HCT116 (cell line): ENCODE measurements around the gene LIG1. TPM values are rescaled to one million over a fixed set of nuclear protein-coding genes. Genes with fewer than 3 reads are reported as not detected.

ENCODE experiments used
- ATAC-seq: fragments of 200-7000 bp; cut with Tn5 transposase; 2 replicates; pipeline ENCODE4 v1.9.1; 2020; ENCODE audit warnings: mild to moderate bottlenecking, moderate library complexity
- BruUV-seq: library from RNA; stranded (reverse); fragments of 400-500 nt; replicated peaks from 2 replicates; lab custom pipeline; 2021; lab: Mats Ljungman, UMichigan
- CTCF ChIA-PET: fragments of 300-600 bp; sonication (Branson Sonifier 250); formaldehyde crosslinking; loops from one replicate; lab custom pipeline; 2021; ENCODE audit warnings: antibody characterized with exemption; lab: Charles Lee
- POLR2A ChIA-PET: fragments of 300-600, 350-600 bp; sonication (Branson Sonifier 250); formaldehyde crosslinking; loops from one replicate; lab custom pipeline; 2021; ENCODE audit warnings: antibody characterized with exemption; lab: Charles Lee
- RAD21 ChIA-PET, 2 experiments: fragments of 300-600 bp; sonication (Branson Sonifier 250); formaldehyde crosslinking; loops; one replicate each; lab custom pipeline; 2023; ENCODE audit warnings: low total read pairs in 2 of 2; ENCODE audit not compliant: uncharacterized antibody in 2 of 2, unreplicated experiment in 2 of 2, low non-redundant PET in 1 of 2; lab: Charles Lee
- DNase-seq: peaks from one replicate; pipeline ENCODE4 v3.0.0-alpha.2; 2010; ENCODE audit warnings: low read depth, low spot score
- H2AFZ ChIP-seq: fragments of 200-600 bp; shearing (Covaris generic), sonication (generic); 2 replicates; pipeline ENCODE4 v1.6.1; 2017; ENCODE audit warnings: low read depth, mixed run types, mixed read lengths, antibody characterized with exemption, low read length; ENCODE audit not compliant: poor library complexity, severe bottlenecking
- H3K27ac ChIP-seq: 2 replicates; pipeline ENCODE4 v1.5.1; 2012; ENCODE audit warnings: low read depth, low read length
- H3K27me3 ChIP-seq: fragments of 200-600 bp; sonication (generic); 2 replicates; pipeline ENCODE4 v1.6.1; 2016; ENCODE audit warnings: mixed run types, low read length, mixed read lengths; ENCODE audit not compliant: insufficient read depth
- H3K36me3 ChIP-seq, 2 experiments: fragments of 200-500 bp in 1 of 2; fragments of 200-600 bp in 1 of 2; sonication (Bioruptor generic) in 1 of 2; sonication (generic) in 1 of 2; 2 replicates each; pipeline versions ENCODE4 v1.5.1 to v1.6.1; 2014 to 2016; ENCODE audit warnings: low read length in 2 of 2, inconsistent platforms in 1 of 2, mixed read lengths in 1 of 2, mixed run types in 1 of 2; ENCODE audit not compliant: insufficient read depth in 2 of 2, control insufficient read depth in 1 of 2
- H3K4me1 ChIP-seq, 2 experiments: fragments of 200-600 bp in 1 of 2; sonication (generic) in 1 of 2; 2 replicates each; pipeline versions ENCODE4 v1.5.1 to v1.6.1; 2012 to 2017; ENCODE audit warnings: low read length in 2 of 2, inconsistent platforms in 1 of 2, mild to moderate bottlenecking in 1 of 2, mixed read lengths in 1 of 2, mixed run types in 1 of 2, moderate library complexity in 1 of 2; ENCODE audit not compliant: insufficient read depth in 2 of 2, control insufficient read depth in 1 of 2
- H3K4me2 ChIP-seq: fragments of 200-600 bp; sonication (generic); 2 replicates; pipeline ENCODE4 v1.6.1; 2017; ENCODE audit warnings: mixed run types, low read length, mixed read lengths
- H3K4me3 ChIP-seq, 2 experiments: fragments of 200-600 bp in 1 of 2; sonication (generic) in 1 of 2; replicated peaks in 1 of 2; 2 replicates each; pipeline ENCODE4 v1.5.1; 2011 to 2016; ENCODE audit warnings: low read length in 2 of 2, control low read depth in 1 of 2, low read depth in 1 of 2, mild to moderate bottlenecking in 1 of 2, mixed read lengths in 1 of 2, mixed run types in 1 of 2
- H3K79me2 ChIP-seq: fragments of 200-600 bp; sonication (generic); 2 replicates; pipeline ENCODE4 v1.6.1; 2017; ENCODE audit warnings: mild to moderate bottlenecking, mixed run types, low read length, moderate library complexity, mixed read lengths; ENCODE audit not compliant: insufficient read depth
- H3K9ac ChIP-seq: fragments of 200-600 bp; sonication (generic); 2 replicates; pipeline ENCODE4 v1.6.1; 2016; ENCODE audit warnings: low read length, mixed read lengths
- H3K9me2 ChIP-seq: fragments of 200-600 bp; sonication (generic), shearing (Covaris generic); 2 replicates; pipeline ENCODE4 v1.6.1; 2017; ENCODE audit warnings: mixed run types, mild to moderate bottlenecking, moderate library complexity; ENCODE audit not compliant: insufficient read depth
- H3K9me3 ChIP-seq, 2 experiments: fragments of 200-500 bp in 1 of 2; fragments of 200-600 bp in 1 of 2; sonication (Bioruptor generic) in 1 of 2; sonication (generic) in 1 of 2; 2 replicates each; pipeline ENCODE4 v1.6.1; 2014 to 2017; ENCODE audit warnings: low read length in 2 of 2, mixed read lengths in 2 of 2, inconsistent platforms in 1 of 2, low read depth in 1 of 2, mild to moderate bottlenecking in 1 of 2, mixed run types in 1 of 2, moderate library complexity in 1 of 2; ENCODE audit not compliant: control insufficient read depth in 1 of 2, insufficient read depth in 1 of 2
- H4K20me1 ChIP-seq: fragments of 200-600 bp; sonication (generic), shearing (Covaris generic); 2 replicates; pipeline ENCODE4 v1.6.1; 2017; ENCODE audit warnings: mixed run types, mild to moderate bottlenecking, moderate library complexity; ENCODE audit not compliant: insufficient read depth
- CBX3 ChIP-seq: IDR thresholded peaks from 2 replicates; pipeline ENCODE4 v1.6.1; 2012; ENCODE audit warnings: low read depth
- CEBPB ChIP-seq: IDR thresholded peaks from 2 replicates; pipeline ENCODE4 v1.6.1; 2012; ENCODE audit warnings: low read depth
- CTCF ChIP-seq, 3 experiments: fragments of 200-600 bp in 1 of 3; sonication (generic) in 1 of 3; IDR thresholded peaks in 2 of 3; conservative IDR thresholded peaks in 1 of 3; 2 replicates each; pipeline ENCODE4 v1.5.1; 2012 to 2017; ENCODE audit warnings: low read depth in 2 of 3, low read length in 2 of 3, antibody characterized with exemption in 1 of 3, borderline replicate concordance in 1 of 3, control low read depth in 1 of 3, mild to moderate bottlenecking in 1 of 3, mixed read lengths in 1 of 3, mixed run types in 1 of 3, moderate library complexity in 1 of 3; ENCODE audit not compliant: insufficient read depth in 1 of 3
- EGR1 ChIP-seq: IDR thresholded peaks from 2 replicates; pipeline ENCODE4 v1.6.1; 2012; ENCODE audit warnings: low read depth
- ELF1 ChIP-seq: IDR thresholded peaks from 2 replicates; pipeline ENCODE4 v1.6.1; 2012; ENCODE audit warnings: low read depth, borderline replicate concordance
- EZH2phosphoT487 ChIP-seq: fragments of 200-600 bp; IDR thresholded peaks from 2 replicates; pipeline ENCODE4 v1.6.1; 2018; ENCODE audit warnings: antibody characterized with exemption, borderline replicate concordance
- MAX ChIP-seq: IDR thresholded peaks from 2 replicates; pipeline ENCODE4 v1.6.1; 2012
- POLR2A ChIP-seq: IDR thresholded peaks from 2 replicates; pipeline ENCODE4 v1.7.0; 2011; ENCODE audit warnings: borderline replicate concordance; ENCODE audit not compliant: insufficient read depth, insufficient read length; ENCODE audit errors: extremely low read depth
- REST ChIP-seq: IDR thresholded peaks from 2 replicates; pipeline ENCODE4 v1.6.1; 2012; ENCODE audit warnings: low read depth
- SP1 ChIP-seq: IDR thresholded peaks from 2 replicates; pipeline ENCODE4 v1.6.1; 2012; ENCODE audit warnings: low read depth
- SRF ChIP-seq: IDR thresholded peaks from 2 replicates; pipeline ENCODE4 v1.6.1; 2012; ENCODE audit warnings: low read depth
- TCF7L2 ChIP-seq: IDR thresholded peaks from 2 replicates; pipeline ENCODE4 v1.7.0; 2011; ENCODE audit warnings: borderline replicate concordance, inconsistent platforms; ENCODE audit not compliant: insufficient read depth, insufficient read length; ENCODE audit errors: extremely low read depth
- YY1 ChIP-seq: IDR thresholded peaks from 2 replicates; pipeline ENCODE4 v1.6.1; 2011; ENCODE audit warnings: low read length, low read depth, moderate library complexity, mild to moderate bottlenecking; ENCODE audit not compliant: insufficient replicate concordance; ENCODE audit errors: extremely low read depth
- ZBTB33 ChIP-seq: IDR thresholded peaks from 2 replicates; pipeline ENCODE4 v1.6.1; 2011; ENCODE audit warnings: mild to moderate bottlenecking, low read length, moderate library complexity; ENCODE audit not compliant: insufficient replicate concordance; ENCODE audit errors: extremely low read depth
- ZFX ChIP-seq: fragments of 450-650 bp; IDR thresholded peaks from 2 replicates; pipeline ENCODE4 v1.6.1; 2017
- intact Hi-C: fragments of 100-400 bp; cut with micrococcal nuclease; formaldehyde crosslinking; loops from 2 replicates; pipeline ENCODE4 v1.10.0; 2022
- total RNA-seq: library from RNA; stranded (reverse); gene quantifications from one replicate; pipeline ENCODE4 v1.2.1, GENCODE V29; 2021; ENCODE audit not compliant: unreplicated experiment

The LIG1 gene
- total RNA-seq, 1 experiment from 2014 or later = 122 TPM

GRCh38 chr19:48186541-48186991, 16.4 kb upstream of the LIG1 start (continued):
- TF ChIP-seq ZBTB33 (no peak), YY1 (no peak), CEBPB (no peak), ZFX (no peak), CTCF (IDR thresholded peaks at IDR 0.05 in 2 of 3, conservative IDR thresholded peaks at IDR 0.05 in 1 of 3; ENCODE audit: borderline replicate concordance in 1 of 3, insufficient read depth in 1 of 3, low read depth in 2 of 3, low read length in 2 of 3) (no peak), POLR2A (no peak), ELF1 (no peak), EGR1 (no peak)

GRCh38 chr19:48186015-48186414, 15.9 kb upstream of the LIG1 start:
- Histone ChIP-seq H3K4me3 (no peak overlapping the region), H3K4me1 (peaks cover 0 to 7% of the 10 kb centered on the region in 2 experiments; a peak in 1 of 4 replicates), H4K20me1 (no peaks in the 10 kb centered on the region), H3K4me2 (no peak overlapping the region), H3K27me3 (no peaks in the 10 kb centered on the region), H3K9me2 (no peaks in the 10 kb centered on the region), H3K27ac (no peak overlapping the region), H3K9ac (no peak overlapping the region), H3K79me2 (no peaks in the 10 kb centered on the region), H2AFZ (no peak overlapping the region), H3K36me3 (0 out of 4 replicates have a peak, but pooled peaks cover 2 to 4% of the 10 kb centered on the region in 2 experiments), H3K9me3 (peaks cover 0 to 3% of the 10 kb centered on the region in 2 experiments; a peak in 1 of 4 replicates)
- DNase-seq (no peak), ATAC-seq (no peak)
- ChIA-PET CTCF (no interaction called here), RAD21 (no interaction called here), POLR2A (no interaction called here)
- intact Hi-C loops = no loop called here
- BruUV-seq = no TSS peak
- TF ChIP-seq REST (no peak), CBX3 (no peak), MAX (no peak), SP1 (no peak), EZH2phosphoT487 (no peak), CTCF (IDR thresholded peaks at IDR 0.05 in 2 of 3, conservative IDR thresholded peaks at IDR 0.05 in 1 of 3; ENCODE audit: borderline replicate concordance in 1 of 3, insufficient read depth in 1 of 3, low read depth in 2 of 3, low read length in 2 of 3) (no peak), SRF (no peak), TCF7L2 (no peak)
